ENCODE measurements around the gene EDNRA.
"Not testable (repeated sequence)": the region's sequence is repeated elsewhere in the genome, so short reads cannot be mapped to it uniquely, and the experiment has no call there.

Gene EDNRA

DNA sequence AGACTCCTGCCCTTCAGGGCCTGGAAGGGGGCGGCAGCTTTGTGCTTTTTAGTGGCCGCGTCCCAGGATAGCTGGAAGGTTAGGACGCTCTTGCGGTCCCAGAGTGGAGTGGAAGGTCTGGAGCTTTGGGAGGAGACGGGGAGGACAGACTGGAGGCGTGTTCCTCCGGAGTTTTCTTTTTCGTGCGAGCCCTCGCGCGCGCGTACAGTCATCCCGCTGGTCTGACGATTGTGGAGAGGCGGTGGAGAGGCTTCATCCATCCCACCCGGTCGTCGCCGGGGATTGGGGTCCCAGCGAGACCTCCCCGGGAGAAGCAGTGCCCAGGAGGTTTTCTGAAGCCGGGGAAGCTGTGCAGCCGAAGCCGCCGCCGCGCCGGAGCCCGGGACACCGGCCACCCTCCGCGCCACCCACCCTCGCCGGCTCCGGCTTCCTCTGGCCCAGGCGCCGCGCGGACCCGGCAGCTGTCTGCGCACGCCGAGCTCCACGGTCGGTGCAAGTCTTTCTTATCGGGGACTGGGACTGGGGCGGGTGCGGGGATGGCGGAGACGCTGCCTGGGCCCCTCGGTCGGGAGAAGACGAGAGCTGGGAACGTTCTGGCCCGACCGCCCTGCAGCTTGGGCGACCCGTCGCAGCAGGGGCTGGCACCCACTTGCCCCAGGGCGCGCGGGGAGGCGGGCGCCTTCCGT lies at the start of gene EDNRA:
EDNRA (plus strand) TSS at position 207 of the 686 bp plus-strand sequence. CDS start 4,585 bp downstream, outside the sequence.
- peak within 1 kb of the TSS; percentile 47 for H3K4me3 ChIP-seq (ENCODE audit: control insufficient read depth, low read depth, low read length)
- TF ChIP-seq, protein P1, sequence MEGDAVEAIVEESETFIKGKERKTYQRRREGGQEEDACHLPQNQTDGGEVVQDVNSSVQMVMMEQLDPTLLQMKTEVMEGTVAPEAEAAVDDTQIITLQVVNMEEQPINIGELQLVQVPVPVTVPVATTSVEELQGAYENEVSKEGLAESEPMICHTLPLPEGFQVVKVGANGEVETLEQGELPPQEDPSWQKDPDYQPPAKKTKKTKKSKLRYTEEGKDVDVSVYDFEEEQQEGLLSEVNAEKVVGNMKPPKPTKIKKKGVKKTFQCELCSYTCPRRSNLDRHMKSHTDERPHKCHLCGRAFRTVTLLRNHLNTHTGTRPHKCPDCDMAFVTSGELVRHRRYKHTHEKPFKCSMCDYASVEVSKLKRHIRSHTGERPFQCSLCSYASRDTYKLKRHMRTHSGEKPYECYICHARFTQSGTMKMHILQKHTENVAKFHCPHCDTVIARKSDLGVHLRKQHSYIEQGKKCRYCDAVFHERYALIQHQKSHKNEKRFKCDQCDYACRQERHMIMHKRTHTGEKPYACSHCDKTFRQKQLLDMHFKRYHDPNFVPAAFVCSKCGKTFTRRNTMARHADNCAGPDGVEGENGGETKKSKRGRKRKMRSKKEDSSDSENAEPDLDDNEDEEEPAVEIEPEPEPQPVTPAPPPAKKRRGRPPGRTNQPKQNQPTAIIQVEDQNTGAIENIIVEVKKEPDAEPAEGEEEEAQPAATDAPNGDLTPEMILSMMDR (conservative IDR thresholded peaks at IDR 0.05; ENCODE audit: control insufficient read depth, insufficient read depth, low read depth, low read length) = no peak
- peak; percentile 47 for DNase-seq (ENCODE audit: low read depth)

DNA sequence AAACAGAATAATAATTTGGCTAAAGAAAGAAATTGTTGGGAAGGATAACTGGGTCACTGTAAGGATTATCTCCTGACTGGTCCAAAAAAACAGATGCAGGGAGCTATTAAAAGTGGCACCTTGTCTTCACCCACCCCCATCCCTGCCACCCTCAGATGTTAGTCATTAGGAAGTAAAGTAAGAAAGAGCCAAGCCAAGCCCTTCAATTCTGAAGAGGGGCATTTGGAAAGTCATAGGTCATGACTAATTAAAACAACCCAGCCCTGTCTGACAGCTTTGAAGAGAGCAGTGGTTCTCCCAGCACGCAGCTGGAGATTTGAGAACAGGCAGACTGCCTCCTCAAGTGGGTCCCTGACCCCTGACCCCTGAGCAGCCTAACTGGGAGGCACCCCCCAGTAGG lies 46.5 kb upstream of the EDNRA start:
- not testable (repeated sequence) for H3K4me3 ChIP-seq (ENCODE audit: control insufficient read depth, low read depth, low read length); DNase-seq (ENCODE audit: low read depth)

DNA sequence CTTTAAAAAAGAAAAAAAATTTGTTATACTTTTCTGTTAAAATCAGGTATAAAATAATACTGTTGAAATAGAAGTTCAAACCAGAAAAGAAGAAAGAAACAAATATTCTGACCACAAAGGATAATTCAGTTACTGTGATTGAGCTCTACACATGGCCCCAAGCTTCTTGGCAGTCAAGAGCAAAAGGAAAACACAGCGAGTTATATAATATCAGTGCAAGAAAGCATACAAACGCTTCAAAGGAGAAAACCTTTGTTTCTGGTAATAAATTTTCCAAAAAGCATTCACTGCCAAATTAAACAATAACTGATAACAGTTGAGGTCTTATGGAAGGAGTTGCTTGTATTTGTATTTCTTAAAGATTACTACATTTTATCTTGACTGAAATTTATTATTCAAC lies 40.5 kb upstream of the EDNRA start:
- DNase-seq (ENCODE audit: low read depth) = no peak
- no peak overlapping the region for H3K4me3 ChIP-seq (ENCODE audit: control insufficient read depth, low read depth, low read length)
- TF ChIP-seq, protein P1 (conservative IDR thresholded peaks at IDR 0.05; ENCODE audit: control insufficient read depth, insufficient read depth, low read depth, low read length) = no peak

DNA sequence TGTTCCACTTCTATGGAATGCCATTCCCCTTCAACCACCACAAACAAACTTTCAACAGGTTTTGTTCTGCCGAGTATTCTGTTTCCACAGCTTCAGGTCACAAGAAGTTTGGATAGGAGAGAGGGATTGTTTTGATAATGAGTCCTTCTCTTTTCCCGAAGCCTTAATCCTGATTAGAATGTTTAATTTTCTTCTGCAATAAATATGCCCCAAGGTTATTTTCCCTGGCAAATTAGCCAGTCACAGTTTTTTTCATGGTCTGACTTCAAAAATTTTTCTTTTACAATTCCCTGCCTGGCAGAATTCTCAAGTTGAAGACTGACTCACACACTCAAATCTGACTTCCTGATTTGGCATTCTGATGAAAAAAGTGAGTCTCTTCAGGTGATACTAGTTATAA lies 33.1 kb upstream of the EDNRA start:
- no peak overlapping the region for H3K4me3 ChIP-seq (ENCODE audit: control insufficient read depth, low read depth, low read length)
- TF ChIP-seq, protein P1 (conservative IDR thresholded peaks at IDR 0.05; ENCODE audit: control insufficient read depth, insufficient read depth, low read depth, low read length) = no peak
- DNase-seq (ENCODE audit: low read depth) = no peak

DNA sequence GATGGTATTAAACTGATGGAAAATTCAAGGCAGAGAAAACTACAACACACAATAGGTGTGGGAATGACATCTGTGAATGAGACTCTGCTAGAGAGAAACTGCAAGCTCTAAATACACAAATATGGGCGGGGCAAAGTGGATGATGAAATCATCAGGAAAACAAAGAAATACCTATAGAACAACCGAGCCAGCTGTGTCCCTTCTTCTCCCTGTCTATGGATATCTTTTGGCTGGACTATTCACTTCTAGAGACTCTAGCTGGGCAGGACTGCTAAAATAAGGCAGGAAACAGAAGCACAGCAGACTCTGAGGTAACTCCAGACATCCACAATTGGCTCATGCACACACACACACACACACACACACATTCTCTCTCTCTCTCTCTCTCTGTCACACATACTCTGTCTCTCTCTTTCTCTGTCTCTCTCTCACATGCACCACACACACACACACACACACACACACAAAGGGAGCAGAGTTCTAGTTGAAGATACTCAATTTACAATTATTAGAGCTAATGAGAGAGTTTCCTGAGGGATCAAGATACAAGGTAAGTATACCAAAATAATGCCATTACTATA lies 27.2 kb upstream of the EDNRA start:
- TF ChIP-seq, protein P1 (conservative IDR thresholded peaks at IDR 0.05; ENCODE audit: control insufficient read depth, insufficient read depth, low read depth, low read length) = no peak
- no peak overlapping the region for H3K4me3 ChIP-seq (ENCODE audit: control insufficient read depth, low read depth, low read length)
- peak; percentile 7 for DNase-seq (ENCODE audit: low read depth)

DNA sequence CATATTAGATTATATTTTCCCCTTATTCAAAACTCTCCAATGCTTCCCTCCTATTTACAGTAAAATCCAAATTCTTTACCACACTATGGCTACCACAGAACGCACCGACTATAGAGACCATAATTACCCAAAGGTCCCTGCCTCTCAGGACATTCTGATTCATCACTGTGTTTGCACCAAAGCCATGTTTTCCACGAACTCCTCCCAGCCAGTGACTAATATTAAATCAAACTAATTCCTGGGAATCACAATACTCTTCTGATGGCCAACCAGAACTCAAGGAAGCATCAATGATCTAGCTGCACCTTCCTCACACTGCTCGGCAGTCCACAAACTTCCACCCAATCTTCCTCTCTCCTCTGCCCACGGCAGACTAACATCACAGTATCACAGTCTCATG lies 24.2 kb upstream of the EDNRA start:
- no peak overlapping the region for H3K4me3 ChIP-seq (ENCODE audit: control insufficient read depth, low read depth, low read length)
- TF ChIP-seq, protein P1 (conservative IDR thresholded peaks at IDR 0.05; ENCODE audit: control insufficient read depth, insufficient read depth, low read depth, low read length) = no peak
- DNase-seq (ENCODE audit: low read depth) = no peak

DNA sequence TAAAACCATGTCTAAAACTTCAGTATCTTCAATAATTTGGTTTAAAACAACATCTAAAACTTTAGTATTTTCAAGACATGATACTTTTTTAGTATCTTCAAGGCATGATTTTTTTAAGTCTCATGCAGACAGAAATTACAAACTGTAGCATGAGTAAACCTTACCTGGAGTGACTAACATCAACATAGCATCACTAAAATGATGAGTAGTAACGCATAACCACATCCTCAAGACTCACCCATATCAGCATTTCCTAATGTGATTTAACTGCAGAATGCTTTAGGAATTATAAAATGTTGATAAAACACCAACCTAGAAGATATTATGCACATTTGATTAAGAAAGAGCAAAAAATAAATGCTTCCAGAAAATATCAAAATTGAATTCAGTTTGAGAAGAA lies 19.7 kb upstream of the EDNRA start:
- no peak overlapping the region for H3K4me3 ChIP-seq (ENCODE audit: control insufficient read depth, low read depth, low read length)
- TF ChIP-seq, protein P1 (conservative IDR thresholded peaks at IDR 0.05; ENCODE audit: control insufficient read depth, insufficient read depth, low read depth, low read length) = no peak
- peak; percentile 38 for DNase-seq (ENCODE audit: low read depth)

Measured in fibroblast of mammary gland (primary cell).